Dedifferentiated amniotic fluid mesenchymal stem cell (primary cell): ENCODE measurements around the gene GBX2.
"Not testable (repeated sequence)": the region's sequence is repeated elsewhere in the genome, so short reads cannot be mapped to it uniquely, and the experiment has no call there.

Source experiments
- DNase-seq: peaks from one replicate; pipeline ENCODE4 v3.0.0-alpha.2; 2016; ENCODE audit errors: extremely low spot score

Gene GBX2

DNA sequence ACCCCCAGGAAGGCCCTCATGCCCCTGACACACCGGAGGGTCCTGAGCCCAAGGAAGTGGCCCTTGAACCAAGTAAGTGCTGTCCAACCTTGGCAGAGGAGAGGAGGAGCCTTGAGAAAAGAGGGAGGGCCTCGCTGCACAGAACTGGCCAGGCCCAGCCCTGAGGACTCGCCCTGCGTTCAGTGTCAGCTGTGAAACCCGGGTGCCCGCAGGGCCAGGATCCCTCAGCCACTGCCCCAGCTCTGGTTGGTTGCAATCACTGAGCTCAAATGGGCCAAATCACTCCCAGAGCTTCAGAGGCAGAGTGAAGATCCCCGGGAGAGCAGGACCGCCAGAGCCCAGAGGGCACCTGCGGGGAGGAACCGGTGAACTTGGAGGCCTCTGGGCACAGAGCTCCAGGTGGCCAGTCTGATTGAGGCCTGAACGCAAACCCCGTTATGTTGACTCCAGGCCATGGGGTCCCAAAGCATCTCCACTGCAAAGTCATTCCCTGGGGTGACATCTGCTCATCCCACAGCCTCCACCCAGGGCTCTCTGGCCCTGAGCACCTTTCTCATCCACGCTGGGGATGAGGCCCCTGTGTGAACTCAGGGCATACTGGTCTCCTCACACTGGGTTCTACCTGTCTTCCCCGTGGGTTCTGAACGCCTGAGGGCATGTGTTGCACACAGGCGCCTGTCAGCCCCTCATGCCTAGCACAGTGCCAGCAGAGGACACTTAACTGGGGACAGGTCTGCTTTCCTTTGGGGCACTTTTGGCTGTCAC is 11.9 kb downstream of the GBX2 start:
- DNase-seq = no peak

DNA sequence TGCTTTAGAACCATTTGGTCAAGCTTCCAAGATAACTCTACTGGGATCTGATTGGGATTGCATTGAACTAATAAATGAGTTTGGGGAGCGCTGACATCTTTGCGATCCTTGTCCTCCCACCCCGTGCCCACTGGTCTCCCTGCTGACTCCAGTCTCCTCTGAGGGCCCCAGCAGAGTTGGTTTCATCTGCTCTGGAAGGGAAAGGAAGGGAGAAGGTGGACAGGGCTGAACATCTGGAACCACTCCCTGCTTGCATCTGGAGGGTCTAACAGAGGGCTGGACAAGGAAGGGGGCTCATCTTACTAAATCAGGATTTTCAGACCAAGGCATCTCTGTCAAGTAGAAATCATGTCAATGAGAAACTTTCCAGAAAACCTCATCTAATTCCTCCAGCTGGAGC is 12.8 kb downstream of the GBX2 start:
- no peak for DNase-seq

DNA sequence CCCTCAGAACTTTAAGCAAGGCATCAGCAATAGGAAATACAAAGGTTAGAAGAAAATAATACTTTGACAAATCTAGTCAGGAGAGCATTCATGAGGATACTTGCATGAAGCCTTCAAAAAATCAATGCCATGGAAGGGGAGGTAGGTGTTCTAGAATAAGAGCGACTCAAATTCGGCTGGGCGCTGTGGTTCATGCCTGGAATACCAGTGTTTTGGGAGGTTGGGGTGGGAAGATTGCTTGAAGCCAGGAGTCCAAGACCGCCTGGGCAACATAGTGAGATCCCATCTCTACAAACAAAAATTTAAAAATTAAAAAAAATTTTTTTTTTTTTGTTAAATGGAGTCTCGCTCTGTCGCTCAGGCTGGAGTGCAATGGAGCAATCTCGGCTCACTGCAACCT is 21.8 kb downstream of the GBX2 start:
- DNase-seq = no peak

DNA sequence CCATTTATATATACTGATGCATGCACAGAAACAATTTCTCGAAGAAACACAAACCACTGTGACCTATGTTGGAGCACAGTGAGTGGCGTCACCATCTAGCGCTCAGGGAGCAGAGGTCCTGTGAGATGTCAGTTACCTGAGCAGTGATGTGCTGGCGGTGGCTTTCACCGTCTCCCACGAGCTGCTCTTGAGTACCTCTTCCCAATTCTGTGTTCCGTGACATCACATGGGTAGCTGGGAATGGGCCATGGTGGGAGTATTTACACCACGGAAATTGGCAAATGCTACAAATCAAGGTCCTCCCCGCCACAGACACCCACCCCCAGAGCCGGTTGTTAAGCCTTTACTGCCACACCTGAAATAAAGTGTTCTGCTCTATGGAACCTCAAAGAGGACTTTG is 24.4 kb downstream of the GBX2 start:
- no peak for DNase-seq

DNA sequence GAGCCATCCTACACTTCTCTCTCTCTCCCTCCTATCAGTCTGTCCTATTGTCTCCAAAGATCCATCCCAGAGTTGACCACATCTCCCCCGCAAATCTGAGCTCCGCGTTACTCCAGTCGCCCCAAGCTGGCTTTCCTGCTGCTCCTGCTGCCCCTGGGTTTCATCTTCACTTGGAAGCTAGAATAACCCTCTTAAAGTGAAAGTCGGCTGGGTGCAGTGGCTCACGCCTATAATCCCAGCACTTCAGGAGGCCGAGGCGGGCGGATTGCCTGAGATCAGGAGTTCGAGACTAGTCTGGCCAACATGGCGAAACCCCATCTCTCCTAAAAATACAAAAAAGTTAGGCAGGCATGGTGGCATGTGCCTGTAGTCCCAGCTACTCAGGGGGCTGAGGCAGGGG is 26.6 kb downstream of the GBX2 start:
- not testable (repeated sequence) for DNase-seq

DNA sequence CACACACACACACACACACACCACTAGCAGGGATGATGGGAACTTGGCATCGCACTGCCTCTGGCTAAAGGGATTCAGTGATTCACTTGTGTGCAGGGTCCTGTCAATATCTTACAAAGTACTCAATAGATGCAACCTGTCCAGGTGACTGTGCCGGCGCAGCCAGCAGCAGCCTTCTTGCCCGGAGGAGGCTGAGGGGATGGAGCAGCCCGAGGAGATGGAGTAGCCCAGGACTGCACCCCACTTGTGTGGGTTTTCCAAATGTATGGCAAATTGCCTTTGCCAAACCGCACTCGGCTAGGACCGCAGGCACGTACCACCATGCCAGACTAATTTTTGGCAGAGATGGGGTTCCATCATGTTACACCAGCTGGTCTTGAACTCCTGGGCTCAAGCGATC is 31.1 kb downstream of the GBX2 start:
- DNase-seq = no peak

DNA sequence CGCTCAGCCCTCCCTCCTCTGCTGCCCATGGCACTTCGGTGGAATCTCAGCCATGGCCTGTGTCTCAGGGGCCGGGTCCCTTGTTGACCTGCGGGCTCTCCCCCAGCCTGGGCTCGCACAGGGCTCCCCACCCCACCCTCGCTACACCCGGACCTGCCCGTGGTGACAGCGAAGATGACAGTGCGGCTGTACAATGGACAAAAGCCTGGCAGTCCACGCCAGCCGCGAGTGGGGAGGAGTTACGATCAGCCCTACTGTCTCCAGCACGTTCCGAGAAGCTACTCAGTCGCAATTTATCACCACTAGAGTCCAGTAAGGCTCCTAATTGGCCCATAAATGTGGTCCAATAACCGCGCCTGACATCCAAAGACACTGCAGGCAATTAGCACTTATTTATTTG is 31.6 kb downstream of the GBX2 start:
- DNase-seq = no peak

DNA sequence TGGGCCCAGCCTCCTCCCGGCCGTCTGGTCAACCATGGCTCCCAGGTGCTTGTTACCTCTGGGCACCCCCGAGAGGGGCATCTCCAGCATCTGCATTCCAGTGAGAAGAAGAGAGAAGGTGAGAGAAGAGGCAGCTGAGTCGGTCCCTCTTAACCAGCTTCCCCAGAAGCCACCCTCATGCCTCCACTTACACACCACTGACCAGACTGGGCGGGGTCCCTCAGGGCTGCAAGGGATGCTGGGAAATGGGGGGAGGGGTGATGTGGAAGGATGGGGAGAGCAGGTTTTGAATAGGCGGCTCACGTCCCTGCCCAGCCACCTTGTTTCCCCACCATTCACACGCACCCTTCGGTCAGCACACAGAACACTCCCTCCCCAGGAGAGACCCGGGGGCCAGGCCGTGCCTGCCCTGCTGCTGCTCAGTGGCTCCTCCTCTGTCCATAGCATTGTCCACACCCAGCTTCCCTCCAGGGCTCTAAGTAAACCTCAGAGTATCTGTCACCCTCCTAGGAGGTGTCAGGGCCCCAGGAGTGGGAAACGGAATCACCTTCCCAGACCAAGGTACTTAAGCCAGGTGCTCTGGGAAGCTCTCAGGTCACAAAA is 34.7 kb downstream of the GBX2 start:
- DNase-seq = no peak

DNA sequence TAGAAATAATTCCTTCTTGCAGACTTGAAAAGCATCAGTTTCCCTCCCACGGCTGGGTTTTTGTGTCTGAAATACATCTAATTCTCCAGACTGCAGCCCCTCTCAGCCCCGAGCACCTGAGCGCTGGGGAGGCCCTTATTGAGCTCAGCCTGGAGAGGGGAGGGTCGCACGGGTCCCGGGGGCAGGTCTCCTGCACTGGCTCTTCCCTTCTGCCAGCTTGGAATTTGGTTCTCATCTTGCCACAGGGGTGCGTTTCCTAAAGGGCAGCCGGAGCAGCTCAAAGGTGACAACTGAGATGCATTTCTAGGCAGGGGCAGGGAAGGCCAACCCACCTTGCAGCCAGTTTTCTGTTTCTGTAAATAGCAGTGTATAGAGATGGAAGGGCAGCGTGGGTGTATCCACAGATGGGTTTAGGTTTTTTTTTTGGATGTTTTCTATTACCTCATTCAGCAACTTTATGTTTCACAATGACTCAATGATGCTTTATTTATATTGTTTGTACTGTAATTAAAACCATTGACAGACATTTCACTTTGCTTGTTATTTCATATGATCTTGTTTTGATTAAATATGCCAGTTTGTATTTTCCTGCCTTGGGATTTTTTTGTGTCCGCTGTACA is 37.0 kb downstream of the GBX2 start:
- DNase-seq = no peak

DNA sequence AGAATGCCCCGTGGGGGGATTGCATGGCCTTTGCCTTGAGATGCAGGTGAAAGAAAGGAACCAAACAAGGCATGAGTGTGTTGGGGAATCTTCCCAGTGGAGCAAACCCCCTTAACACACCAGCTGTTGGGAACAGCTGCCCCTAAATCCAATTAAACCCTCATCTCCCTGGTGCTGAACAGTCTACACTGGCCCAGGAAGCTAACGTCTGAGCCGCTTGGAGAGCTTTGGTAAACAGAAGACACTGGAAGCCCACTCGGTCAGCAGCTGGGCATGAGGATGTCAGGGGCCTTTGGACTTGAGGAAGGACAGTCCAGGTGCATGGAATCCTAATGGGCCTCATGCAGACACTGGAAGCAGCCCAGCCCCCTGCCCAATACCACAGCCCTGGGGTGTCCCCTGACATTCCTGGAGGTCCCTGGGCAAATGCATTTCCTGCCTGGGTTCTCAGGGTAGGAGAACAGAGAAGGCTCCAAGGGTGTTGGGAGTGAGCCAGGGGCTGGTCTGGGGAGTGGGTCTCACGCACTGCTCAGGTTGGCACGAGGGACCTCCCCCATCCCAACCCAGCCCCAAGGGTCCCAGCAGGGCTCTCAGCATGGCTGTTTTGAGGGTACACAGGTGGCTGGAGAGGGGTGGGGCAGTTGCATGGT is 37.7 kb downstream of the GBX2 start:
- no peak for DNase-seq

DNA sequence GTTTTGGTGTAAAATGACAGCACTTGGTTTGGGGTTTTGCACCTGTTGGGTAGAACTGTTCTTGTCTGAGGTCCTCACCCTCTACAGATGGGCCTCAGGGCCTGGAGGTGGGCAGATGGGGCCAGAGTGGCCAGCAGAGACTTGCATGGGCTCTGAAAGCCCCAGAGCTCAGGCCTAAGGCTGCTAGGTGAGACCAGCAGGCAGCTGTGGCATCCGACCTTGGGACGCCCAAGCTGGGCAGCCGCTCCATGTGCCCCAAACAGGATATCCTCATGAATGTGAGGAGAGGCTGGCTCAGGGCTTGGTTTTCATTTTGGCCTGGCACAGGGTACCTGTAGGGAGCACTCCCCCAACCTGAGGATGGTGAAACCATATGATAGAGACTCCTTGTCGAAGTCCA is 38.3 kb downstream of the GBX2 start:
- no peak for DNase-seq

DNA sequence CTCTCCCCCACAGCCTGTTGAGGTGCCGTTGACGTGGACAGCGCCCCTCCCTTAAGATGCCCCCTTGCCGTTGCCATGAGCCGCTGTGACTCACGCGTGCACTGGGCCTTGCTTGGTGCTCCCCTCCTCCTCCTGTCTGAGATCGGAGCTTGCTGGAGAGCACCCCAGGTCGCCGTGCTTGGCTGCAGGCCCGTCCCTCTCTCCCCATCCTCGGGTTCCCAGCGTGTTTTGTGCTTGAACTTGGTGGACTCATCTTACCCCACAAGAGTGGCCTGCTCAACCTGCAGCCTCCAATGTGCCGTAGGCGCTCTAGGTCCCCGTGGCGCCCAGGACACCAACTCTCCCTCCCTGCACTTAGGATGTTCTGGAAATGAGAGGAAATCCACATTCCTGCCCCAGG is 39.9 kb downstream of the GBX2 start:
- DNase-seq = no peak

DNA sequence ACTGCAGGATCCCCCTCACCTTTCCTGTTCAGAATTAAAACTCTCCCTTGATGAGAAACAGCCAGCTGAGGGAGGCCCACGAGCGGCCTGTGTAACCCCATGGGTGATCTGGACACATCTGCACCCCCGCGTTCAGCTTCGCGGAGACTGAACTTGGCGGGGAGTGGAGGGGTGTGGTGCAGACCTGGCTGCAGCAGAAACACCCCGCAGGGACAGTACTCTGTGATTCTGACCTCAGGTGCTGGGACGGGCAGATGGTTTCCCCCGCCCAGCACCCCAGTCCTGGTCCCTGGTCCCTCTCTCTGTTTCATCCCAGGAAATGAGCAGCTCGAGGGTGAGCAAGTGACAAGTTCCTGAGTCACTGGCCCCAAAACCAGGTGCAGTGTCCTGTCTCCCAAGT is 41.2 kb downstream of the GBX2 start:
- DNase-seq = no peak

DNA sequence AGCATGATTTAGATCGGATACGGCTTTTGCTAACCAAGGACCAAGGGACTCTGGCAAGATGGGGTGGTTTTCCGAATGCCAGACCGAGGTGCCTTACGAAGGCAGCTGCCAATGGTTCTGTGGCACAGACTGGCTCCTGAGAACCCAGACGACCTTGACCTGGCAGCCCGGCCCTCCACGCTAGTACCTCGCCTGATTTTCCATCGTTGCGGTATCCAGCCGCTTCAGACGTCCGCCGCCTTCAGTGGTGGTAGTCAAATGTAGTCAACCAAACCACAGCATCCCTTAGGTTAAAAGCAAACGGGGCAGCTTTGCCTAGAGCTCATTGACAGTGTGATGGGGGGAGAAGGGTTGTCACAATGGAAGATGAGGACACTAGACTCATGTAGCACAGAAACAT is 42.6 kb downstream of the GBX2 start:
- no peak for DNase-seq

DNA sequence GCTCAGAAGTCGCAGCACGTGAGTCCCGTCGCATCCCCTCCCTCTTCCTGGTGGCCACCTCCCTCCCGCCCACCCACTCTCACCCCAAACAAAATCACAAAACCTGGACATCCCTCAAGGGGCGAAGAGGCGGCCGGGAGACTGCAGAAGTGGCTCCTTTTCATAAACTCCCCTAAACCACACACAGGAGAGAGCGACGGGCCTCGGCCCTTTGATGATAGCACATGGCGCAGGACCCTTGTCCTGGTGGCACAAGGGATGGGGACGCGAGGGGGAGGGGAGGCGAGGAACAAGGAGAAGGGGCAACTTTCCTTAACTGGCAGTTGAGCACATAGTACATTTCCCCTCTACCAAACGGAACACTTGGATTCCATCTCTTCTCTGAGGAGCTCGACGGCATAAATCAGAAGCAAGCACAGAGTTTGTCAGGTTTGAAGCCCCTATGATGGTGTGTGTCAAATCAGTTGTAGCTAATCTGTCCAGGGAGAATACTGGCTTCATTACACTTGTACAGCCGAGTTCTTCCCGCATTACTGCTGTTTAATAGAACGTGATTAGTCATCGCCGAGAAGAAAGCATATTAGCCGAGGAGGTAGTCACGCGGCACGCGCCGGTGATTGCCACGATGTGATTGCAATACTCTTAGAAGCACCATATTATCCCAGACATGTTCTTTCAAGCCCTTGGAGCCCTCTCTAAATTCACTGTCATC is 43.8 kb downstream of the GBX2 start:
- no peak for DNase-seq

DNA sequence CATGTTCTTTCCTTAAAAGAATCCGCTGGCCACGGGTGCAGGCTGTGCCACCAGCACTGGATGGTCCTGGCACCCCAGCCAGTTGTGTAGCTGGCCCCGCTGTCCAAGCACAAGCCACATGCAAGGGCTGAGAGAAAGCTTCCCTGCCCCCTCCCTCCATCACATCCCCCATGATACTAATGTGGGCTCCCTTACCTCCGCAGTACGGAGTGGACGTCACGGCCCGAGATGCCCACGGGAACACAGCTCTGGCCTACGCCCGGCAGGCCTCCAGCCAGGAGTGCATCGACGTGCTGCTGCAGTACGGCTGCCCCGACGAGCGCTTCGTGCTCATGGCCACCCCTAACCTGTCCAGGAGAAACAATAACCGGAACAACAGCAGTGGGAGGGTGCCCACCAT is 44.5 kb downstream of the GBX2 start:
- no peak for DNase-seq

DNA sequence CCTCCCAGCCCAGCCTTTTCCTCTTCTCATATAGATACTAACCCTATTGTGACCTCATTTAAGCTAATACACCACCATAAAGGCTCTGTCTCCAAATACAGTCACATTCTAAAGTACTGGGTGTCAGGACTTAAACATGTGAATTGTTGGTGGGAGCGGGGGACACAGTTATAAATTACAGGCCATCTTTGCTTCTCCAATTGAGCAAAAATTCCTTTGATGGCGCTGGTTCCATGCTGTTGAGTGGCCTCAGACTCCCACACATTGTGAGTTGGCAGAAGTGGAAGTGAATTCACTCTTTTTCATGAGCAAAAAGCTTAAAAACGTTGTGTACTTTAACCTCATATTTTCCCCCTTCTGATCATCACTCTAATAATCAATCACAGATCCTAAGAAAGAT is 46.0 kb downstream of the GBX2 start:
- no peak for DNase-seq

DNA sequence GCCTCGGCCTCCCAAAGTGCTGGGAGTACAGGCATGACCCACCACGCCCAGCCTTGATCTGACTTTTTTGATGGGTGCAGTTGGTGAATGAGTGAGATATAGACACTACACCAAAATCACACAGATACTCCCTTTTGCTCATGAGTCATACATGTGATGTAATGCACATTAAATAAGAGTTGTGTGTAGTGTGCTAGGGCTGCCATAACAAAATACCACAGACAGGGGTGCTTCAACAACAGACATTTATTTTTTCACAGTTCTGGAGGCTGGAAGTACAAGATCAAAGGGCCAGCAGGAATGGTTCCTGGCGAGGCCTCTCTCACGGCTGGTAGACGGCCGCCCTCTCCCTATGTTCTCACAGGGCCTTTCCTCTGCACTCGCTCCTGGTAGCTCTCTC is 46.6 kb downstream of the GBX2 start:
- DNase-seq = no peak

DNA sequence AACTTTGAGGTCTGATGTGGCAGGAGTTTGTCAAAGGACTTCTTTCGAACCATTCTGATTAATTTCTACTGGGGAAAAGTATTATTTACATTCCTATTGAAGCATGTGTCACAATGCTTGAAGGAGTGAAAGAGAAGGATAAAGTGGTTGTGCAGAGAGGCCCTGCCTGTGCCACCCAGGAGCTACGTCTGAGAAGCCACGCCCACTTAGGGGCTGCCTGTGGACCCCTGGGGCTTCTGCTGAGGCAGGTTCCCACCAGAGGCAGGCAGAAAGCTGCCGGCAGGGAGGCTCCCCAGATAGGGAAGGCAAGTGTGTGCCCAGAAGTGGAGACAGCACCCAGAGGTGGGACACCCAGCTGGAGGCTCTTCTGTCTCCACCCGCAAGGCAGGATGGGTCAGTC is 47.4 kb downstream of the GBX2 start:
- no peak for DNase-seq

DNA sequence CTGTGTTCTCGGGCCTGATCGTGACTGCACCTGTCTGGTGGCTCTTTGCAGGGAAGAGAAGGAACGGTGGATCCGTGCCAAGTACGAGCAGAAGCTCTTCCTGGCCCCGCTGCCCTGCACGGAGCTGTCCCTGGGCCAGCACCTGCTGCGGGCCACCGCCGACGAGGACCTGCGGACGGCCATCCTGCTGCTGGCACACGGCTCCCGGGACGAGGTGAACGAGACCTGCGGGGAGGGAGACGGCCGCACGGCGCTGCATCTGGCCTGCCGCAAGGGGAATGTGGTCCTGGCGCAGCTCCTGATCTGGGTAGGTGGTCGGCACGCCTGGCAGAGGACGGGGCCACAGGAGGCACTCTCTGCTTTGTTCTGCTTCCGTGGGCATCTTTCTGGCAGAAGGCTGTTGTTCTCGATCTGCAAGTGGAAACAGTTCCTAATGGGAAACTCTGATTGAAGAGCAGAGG is 48.0 kb downstream of the GBX2 start:
- no peak for DNase-seq

DNA sequence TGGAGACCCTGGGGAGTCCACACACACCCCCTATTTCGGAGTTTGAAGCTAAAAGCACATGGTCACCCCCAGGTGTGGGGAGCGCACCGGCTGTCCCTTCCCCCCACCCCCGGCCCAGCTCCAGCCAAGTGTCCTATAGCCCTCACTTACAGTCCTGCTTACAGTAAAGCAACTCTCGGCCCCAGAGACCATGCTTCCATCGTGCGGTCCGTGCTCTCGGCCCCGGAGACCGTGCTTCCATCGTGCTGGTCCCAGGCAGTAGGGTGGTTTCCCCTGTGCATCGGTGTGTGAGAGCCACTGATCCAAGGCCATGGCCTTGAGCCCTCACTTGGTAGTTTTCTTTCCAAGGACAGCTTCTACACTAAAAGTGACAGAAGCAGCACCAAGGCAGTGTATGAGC is 48.7 kb downstream of the GBX2 start:
- DNase-seq = no peak

DNA sequence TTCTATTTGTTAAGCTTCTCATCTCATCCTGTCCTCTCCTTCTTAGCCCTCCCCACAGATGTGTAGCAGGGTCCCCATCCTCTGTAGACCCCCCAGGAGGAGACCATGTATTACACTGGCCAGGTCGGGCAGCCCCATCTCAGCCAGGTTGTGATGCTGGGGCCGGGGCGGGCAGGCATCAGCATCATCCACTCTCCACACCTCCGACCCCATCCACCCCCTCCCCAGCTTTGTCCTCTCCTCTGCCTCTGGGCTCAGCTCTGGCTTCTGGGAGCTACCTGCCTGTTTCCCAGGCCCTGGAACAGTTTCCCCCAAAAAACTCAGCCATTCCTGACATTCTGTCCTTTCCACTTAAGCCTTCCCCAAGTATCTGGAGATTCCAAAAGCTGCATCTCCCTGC is 49.2 kb downstream of the GBX2 start:
- no peak for DNase-seq
